GM12864 (cell line): ENCODE measurements around the gene EFHB.
A peak's percentile ranks its signal among the peaks of the same experiment; 100 is the strongest.

ENCODE experiments used
- DNase-seq: peaks from one replicate; pipeline ENCODE4 v3.0.0-alpha.2; 2011; ENCODE audit warnings: low read depth
- H3K4me3 ChIP-seq: 2 replicates; pipeline ENCODE4 v1.5.1; 2011; ENCODE audit warnings: mild to moderate bottlenecking, low read depth, low read length, control low read depth
- CTCF ChIP-seq: IDR thresholded peaks from 2 replicates; pipeline ENCODE4 v1.5.1; 2011; ENCODE audit warnings: low read depth, mild to moderate bottlenecking, moderate library complexity, low read length, control low read depth, inconsistent platforms; ENCODE audit errors: missing control alignments

The EFHB gene

GRCh38 chr3:19931180-19931692 is 2.8 kb downstream of the EFHB start:
- no peak overlapping the region for H3K4me3 ChIP-seq
- no peak for TF ChIP-seq CTCF
- peak; percentile 53 for DNase-seq

DNA sequence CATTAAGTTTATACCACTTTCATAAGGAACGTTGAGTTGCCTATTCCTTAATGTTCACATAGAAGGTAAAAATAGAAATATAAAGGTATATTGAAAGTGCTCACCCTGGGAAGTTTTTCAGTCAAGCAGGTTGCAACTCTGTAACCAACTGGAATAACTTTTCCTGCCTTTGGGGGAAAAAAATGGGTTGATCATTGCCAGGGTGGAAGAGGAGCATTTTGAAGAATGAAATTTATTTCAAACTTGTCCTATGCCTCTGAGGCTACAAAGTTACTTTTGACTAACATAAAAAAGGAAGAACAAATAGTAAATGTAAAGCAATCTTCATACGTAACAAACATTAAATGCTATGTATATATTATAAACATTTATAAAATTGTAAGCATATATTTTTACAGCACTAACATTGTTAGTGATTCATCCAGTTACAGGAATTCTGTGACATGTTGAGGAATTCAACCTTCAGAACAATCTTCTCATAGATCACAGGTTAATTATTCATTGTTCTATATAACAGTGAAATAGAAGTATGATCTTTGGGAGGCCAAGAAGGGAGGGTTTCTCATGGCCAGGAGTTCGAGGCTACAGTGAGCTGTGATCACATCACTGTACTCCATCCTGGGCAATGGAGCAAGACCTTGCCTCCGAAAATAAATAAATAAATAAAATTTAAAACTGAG is 13.5 kb downstream of the EFHB start:
- no peak for DNase-seq
- H3K4me3 ChIP-seq: no peak overlapping the region
- no peak for TF ChIP-seq CTCF

GRCh38 chr3:19917167-19917566 is 16.9 kb downstream of the EFHB start:
- no peak for DNase-seq

DNA sequence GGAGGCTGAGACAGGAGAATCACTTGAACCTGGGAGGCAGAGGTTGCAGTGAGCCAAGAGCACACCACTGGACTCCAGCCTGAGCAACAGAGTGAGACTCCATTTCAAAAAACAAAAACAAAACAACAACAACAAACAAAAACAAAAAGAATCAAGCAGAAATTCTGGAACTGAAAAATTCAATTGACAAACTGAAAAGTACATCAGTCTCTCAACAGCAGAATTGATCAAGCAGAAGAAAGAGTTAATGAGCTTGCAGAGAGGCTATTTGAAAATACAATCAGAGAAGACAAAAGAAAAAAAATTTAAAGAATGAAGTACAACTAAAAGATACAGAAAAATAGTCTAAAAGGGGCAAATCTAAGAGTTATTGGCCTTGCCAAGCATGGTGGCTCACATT is 22.6 kb downstream of the EFHB start:
- no peak for DNase-seq
- TF ChIP-seq CTCF: no peak
- no peak overlapping the region for H3K4me3 ChIP-seq

More at GRCh38 chr3:19917167-19917566, 16.9 kb downstream of the EFHB start:
- no peak overlapping the region for H3K4me3 ChIP-seq
- TF ChIP-seq CTCF: no peak

- no peak for TF ChIP-seq CTCF
- no peak overlapping the region for H3K4me3 ChIP-seq
- no peak for DNase-seq
Observed at GRCh38 chr3:19907523-19907922, 26.5 kb downstream of the EFHB start.

DNA sequence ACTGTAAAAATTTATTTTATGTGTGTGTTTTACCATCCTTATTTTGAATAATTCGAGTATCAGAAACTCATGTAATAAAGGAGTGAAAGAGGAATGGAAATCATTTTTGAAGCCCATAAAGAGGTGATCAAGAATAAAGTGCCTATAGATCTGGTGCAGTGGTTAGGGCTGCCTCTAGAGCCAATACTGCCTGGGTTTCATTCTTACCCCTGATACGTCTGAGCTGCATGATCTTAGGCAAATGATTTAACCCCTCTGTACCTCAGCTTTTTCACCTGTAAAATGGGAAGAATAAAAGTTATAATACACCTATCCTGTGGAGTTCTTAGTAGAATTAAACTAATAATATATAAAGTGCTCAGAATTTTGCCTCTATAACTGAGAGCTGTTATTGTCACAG is 30.4 kb downstream of the EFHB start:
- TF ChIP-seq CTCF: no peak
- DNase-seq: no peak
- no peak overlapping the region for H3K4me3 ChIP-seq

DNA sequence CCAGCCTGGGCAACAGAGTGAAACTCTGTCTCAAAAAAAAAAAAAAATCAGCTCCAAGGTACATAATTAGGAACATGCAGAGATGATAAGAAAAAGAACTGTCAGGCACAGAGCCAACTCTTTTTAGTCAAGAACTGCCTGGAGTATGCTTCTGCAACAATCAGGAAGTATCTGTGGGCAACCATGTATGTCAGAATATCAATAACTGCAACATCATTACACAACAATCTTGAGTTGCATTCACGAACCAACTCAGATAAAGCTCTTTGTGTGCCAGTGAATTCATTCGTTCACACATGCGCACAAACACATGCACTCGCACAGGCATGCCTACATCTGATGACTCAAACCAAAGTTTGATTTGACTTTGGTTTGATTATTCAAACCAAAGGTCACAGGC is 32.1 kb downstream of the EFHB start:
- TF ChIP-seq CTCF: no peak
- DNase-seq: no peak
- no peak overlapping the region for H3K4me3 ChIP-seq
